ENCODE data around the gene TBXT. TPM values are rescaled to one million over a fixed set of nuclear protein-coding genes. Genes with fewer than 3 reads are reported as not detected.

TBXT gene
- total RNA-seq, 1 donor from 2014 or later, result 44.8 TPM

- Mint-ChIP-seq H3K27me3 (ENCODE audit: unreplicated experiment) (peaks cover 8% of the 10 kb centered on the region), H3K36me3 (ENCODE audit: low read depth, unreplicated experiment) (no peaks in the 10 kb centered on the region), H3K27ac (ENCODE audit: unreplicated experiment) (no peak overlapping the region), H3K4me3 (ENCODE audit: unreplicated experiment) (no peak overlapping the region), H3K9me3 (ENCODE audit: unreplicated experiment) (no peaks in the 10 kb centered on the region), H3K4me1 (ENCODE audit: unreplicated experiment) (peaks cover 21% of the 10 kb centered on the region)
- no peak for TF ChIP-seq CTCF (IDR thresholded peaks at IDR 0.05; ENCODE audit: unreplicated experiment)
- DNase-seq (ENCODE audit: low spot score), result no peak
Measured at GRCh38 chr6:166172546-166172945, 4.9 kb upstream of the TBXT start.

- peak; percentile 27 for DNase-seq (ENCODE audit: low spot score)
- H3K4me1 Mint-ChIP-seq (ENCODE audit: unreplicated experiment), result peaks cover 28% of the 10 kb centered on the region
- TF ChIP-seq CTCF (IDR thresholded peaks at IDR 0.05; ENCODE audit: unreplicated experiment), result no peak
- peaks cover 7% of the 10 kb centered on the region for H3K36me3 Mint-ChIP-seq (ENCODE audit: low read depth, unreplicated experiment)
- H3K27me3 Mint-ChIP-seq (ENCODE audit: unreplicated experiment), result peaks cover 9% of the 10 kb centered on the region
- H3K4me3 Mint-ChIP-seq (ENCODE audit: unreplicated experiment), result peak overlapping the region; percentile 90
- H3K27ac Mint-ChIP-seq (ENCODE audit: unreplicated experiment), result peak overlapping the region; percentile 90
- no peaks in the 10 kb centered on the region for H3K9me3 Mint-ChIP-seq (ENCODE audit: unreplicated experiment)
Measured at GRCh38 chr6:166169549-166170421, 2.1 kb upstream of the TBXT start.

- peak overlapping the region; percentile 95 for H3K4me3 Mint-ChIP-seq (ENCODE audit: unreplicated experiment)
- H3K36me3 Mint-ChIP-seq (ENCODE audit: low read depth, unreplicated experiment), result peaks cover 7% of the 10 kb centered on the region
- TF ChIP-seq CTCF (IDR thresholded peaks at IDR 0.05; ENCODE audit: unreplicated experiment), result no peak
- peak; percentile 25 for DNase-seq (ENCODE audit: low spot score)
- peaks cover 28% of the 10 kb centered on the region for H3K4me1 Mint-ChIP-seq (ENCODE audit: unreplicated experiment)
- no peaks in the 10 kb centered on the region for H3K9me3 Mint-ChIP-seq (ENCODE audit: unreplicated experiment)
- peak overlapping the region; percentile 88 for H3K27ac Mint-ChIP-seq (ENCODE audit: unreplicated experiment)
- peaks cover 12% of the 10 kb centered on the region for H3K27me3 Mint-ChIP-seq (ENCODE audit: unreplicated experiment)
Measured at GRCh38 chr6:166168616-166169548, 1.2 kb upstream of the TBXT start.

GRCh38 chr6:166167258-166167731 lies 356 bp downstream of the TBXT start:
- Mint-ChIP-seq H3K9me3 (ENCODE audit: unreplicated experiment) (no peaks in the 10 kb centered on the region), H3K4me1 (ENCODE audit: unreplicated experiment) (peaks cover 28% of the 10 kb centered on the region), H3K27me3 (ENCODE audit: unreplicated experiment) (peaks cover 12% of the 10 kb centered on the region), H3K4me3 (ENCODE audit: unreplicated experiment) (peak overlapping the region; percentile 76), H3K36me3 (ENCODE audit: low read depth, unreplicated experiment) (peaks cover 7% of the 10 kb centered on the region), H3K27ac (ENCODE audit: unreplicated experiment) (no peak overlapping the region)
- DNase-seq (ENCODE audit: low spot score), result peak; percentile 20
- TF ChIP-seq CTCF (IDR thresholded peaks at IDR 0.05; ENCODE audit: unreplicated experiment), result no peak
